ENCODE measurements around the gene EXOC4. TPM values are rescaled to one million over a fixed set of nuclear protein-coding genes. Genes with fewer than 3 reads are reported as not detected.

The EXOC4 gene
- polyA plus RNA-seq, 3 donors, result 17.9 to 28.0 (median 22.3) TPM

DNA sequence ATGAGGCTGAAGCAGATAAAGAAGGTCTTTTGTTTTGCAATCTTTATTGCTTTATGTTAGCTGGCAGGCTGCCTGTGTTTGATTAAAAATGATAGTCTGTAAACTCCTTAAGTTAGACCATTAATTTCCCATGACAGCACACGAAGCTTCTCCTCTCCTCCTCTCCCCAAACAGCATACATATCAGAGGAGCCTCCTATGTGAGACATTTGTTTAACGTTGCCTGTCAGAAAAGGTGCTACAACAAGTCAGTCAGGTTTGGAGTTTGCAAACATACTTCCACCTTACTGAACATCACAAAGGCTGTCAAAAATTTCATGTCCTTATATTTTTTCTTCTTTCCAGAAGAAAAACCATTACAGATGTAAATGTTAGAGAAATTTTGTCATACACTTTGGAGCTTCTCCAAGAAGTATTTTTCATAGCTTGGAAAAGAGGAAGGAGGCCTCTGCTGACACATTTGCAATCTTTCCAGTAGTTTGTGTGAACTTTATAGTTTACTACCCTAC lies 393.1 kb downstream of the EXOC4 start:
- 12 to 34% (median 20%) methylated on average over 2 of the region's 2 CpGs for WGBS, 3 donors
- H3K27ac ChIP-seq (ENCODE audit: low read depth, low read length), result no peak overlapping the region

DNA sequence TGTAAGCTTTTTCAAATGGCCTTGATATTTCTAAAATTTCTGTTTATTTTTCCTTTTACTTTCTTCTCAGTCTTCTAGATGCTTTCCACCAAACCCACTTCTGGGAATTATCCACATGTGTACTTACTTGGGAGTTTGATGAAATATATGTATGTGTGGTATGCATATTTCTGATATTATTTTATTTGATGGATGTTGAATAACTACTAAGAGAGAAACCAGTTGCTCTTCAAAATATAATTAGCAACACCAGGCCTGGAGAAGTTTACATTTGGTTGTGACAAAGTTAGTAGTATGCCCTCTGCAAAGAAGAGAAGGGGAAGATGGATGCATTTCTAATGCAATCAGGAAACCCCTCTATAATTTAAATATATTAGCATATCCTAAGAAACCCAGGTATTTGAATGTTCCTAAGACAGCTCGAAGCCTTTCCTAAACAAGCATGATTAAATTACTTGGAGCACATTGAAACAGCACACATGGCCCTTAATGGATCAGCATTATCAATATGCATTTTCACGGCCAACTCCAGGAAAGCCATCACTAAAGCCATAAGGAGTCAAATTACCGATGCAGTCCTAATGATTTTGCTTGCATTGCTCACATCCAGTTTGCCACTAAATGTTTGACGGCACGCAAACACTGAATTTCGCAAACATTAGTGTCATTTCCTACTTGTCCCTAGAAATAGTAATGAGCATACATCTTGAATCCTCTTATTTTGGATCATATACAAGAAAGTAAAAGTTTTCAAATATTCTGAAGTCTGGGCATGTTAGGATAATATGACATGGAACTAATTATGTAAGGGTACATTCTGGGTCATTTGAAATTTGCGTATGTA lies 393.8 kb downstream of the EXOC4 start:
- no peak overlapping the region for H3K27ac ChIP-seq (ENCODE audit: low read depth, low read length)
- 78 to 96% (median 85%) methylated on average over 7 of the region's 7 CpGs for WGBS, 3 donors

GRCh38 chr7:133649593-133649992 lies 396.7 kb downstream of the EXOC4 start:
- H3K27ac ChIP-seq (ENCODE audit: low read depth, low read length), result no peak overlapping the region
- 73 to 94% (median 91%) methylated on average over 1 of the region's 1 CpG for WGBS, 3 donors

DNA sequence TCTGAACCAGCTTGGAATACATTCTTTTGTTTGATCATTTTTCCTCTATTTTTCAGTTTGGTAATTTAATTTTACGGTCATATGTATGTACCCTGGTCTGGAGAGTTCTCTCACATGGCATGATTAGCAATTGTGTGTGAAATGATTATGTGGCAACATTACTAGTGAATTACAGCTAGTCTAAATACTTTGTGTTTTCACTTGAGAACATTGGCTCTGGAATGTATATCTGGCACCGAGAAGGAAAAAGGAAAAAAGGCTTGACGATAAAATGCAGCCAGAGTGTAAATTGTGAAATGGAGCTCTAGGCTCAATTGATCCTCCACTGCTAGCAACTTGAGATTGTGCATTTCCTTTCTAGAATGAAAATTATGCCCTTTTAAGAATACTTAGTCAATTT lies 397.2 kb downstream of the EXOC4 start:
- H3K27ac ChIP-seq (ENCODE audit: low read depth, low read length), result no peak overlapping the region
- 44 to 59% (median 49%) methylated on average over 3 of the region's 3 CpGs for WGBS, 3 donors

- no peak overlapping the region for H3K27ac ChIP-seq (ENCODE audit: low read depth, low read length)
- WGBS, 3 donors, result 50 to 84% (median 53%) methylated on average over 5 of the region's 5 CpGs
Measured at GRCh38 chr7:133650487-133651300, 397.8 kb downstream of the EXOC4 start.

GRCh38 chr7:133652547-133652946 lies 399.7 kb downstream of the EXOC4 start:
- no peak overlapping the region for H3K27ac ChIP-seq (ENCODE audit: low read depth, low read length)
- WGBS, 3 donors, result 78 to 88% (median 85%) methylated on average over 3 of the region's 3 CpGs

DNA sequence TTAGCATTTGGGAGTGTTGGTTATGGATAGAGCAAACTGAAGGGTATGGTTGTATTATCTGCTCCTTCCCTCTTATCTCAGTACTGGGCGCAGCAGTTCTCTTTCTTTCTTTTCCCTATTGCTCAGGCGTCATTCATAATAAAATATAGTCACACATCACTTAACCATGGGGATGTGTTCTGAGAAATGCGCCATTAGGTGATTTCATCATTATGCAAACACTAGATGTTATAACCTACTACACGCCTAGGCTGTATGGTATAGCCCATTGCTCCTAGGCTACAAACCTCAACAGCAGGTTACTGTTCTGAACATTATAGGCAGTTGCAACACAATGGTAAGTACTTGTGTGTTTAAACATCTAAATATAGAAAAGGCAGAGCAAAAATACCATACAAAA lies 401.7 kb downstream of the EXOC4 start:
- 91 to 98% (median 97%) methylated on average over 4 of the region's 4 CpGs for WGBS, 3 donors
- no peak overlapping the region for H3K27ac ChIP-seq (ENCODE audit: low read depth, low read length)

DNA sequence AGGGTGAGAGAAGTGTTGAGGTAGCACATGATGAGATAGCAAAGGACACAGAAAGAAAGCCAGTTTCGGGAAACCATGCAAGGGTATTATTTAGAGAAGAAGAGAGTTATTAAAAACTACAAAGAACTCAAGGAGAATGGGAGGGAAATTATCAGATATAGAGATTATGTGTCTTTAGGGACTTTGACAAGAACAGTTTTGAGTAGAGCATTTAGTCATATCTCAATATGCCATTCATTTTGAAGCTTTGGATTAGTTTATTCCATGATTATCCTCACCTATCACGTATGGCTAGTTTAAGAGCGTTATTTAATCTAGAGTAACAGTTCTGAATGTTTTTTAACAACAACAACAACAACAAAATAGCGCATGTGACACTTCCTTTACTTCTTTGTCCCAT lies 409.4 kb downstream of the EXOC4 start:
- WGBS, 3 donors, result 94 to 99% (median 98%) methylated on average over 4 of the region's 4 CpGs
- no peak overlapping the region for H3K27ac ChIP-seq (ENCODE audit: low read depth, low read length)

DNA sequence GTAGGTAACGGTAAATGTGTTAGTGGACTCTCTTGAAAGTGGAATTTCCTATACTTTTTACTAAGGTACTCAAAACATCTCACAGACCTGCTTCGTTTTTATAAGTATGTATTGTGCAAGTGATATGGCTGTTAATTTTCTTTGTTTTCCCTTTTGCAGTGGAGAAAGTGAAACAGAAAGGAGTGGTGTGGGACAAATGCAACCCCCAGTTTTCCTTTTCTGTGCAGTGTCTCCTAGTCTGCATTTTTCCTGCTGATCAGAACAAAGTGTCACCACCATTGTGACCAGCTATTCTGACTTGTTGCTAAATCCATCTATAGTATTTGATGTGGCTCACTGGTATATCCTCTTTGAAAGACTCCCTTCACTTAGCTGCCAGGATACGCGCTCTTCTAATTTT lies 410.0 kb downstream of the EXOC4 start:
- 88 to 95% (median 92%) methylated on average over 4 of the region's 4 CpGs for WGBS, 3 donors
- no peak overlapping the region for H3K27ac ChIP-seq (ENCODE audit: low read depth, low read length)

DNA sequence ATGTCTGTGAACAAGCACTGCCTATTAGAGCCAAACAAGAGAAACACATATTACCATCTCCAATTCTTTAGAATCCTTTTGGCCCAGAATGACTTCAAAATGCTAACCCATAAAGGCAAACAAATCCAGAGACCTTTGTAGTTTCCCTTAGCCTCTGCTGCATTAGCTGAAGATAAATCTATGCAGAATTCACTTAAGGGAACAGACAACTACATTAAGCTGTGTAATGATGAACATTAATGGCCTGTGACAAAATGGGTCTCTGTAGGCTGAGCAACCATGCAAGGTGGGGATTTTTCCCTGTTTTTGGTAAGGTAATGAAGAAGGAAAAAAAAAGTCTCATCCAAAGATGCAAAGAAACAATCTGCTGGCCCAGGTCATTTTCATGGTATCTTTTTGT lies 411.6 kb downstream of the EXOC4 start:
- no peak overlapping the region for H3K27ac ChIP-seq (ENCODE audit: low read depth, low read length)

DNA sequence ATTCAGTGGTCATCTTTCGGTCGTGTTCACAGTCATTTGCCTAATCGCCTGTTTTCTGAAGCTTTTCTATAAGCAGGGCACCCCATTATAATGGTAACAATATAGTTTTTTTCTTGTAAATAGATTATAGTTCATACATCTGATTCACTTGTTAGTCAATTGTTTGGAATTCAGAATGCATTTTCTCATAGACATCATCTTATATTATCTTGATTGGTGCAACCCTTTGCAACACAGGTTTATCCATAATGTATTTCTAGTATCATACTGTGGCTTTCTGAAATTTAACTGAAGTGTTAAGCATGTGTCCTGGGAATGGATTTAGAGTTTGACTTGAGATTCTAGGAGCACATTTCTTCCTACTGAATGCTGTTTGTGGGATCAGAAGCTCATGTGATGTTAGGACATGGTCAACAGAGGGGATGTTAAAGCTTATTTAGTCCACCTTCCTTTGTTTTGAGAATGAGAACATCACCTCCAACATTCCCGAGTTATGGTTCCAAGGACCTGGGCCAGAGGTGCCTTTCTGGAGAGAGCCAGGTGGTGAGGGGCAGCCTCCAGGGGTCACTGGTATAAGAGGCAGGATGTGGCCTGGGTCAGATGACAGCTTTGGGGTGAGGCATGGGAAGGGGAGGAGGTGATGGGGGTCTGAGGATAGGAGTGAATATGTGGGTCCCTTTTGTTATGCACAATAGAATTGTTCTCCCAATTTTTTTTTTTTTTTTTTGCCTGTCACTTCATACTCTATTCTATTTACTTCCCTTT lies 415.6 kb downstream of the EXOC4 start:
- H3K27ac ChIP-seq (ENCODE audit: low read depth, low read length), result no peak overlapping the region
- WGBS, 3 donors, result 96 to 97% (median 96%) methylated on average over 4 of the region's 4 CpGs

DNA sequence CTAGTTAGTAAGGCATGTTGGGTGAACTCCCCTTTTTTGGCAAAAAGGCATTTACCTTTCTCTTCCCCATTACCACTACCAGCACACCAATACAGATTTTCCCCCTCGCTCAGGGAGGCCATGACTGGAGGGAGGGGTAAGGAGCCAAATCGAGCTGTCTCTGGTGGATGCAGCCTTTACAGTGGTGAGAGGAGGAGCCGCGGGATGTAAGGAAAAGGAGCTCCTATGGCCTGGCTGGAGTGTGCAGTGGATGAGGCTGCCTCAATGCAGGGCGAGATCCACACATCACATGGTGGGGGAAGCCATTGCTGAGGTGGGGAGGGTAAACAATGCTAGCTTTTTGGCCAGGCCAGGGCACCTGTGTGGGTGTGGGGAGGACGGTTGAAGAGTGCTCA lies 416.2 kb downstream of the EXOC4 start:
- H3K27ac ChIP-seq (ENCODE audit: low read depth, low read length), result no peak overlapping the region
- 80 to 96% (median 88%) methylated on average over 6 of the region's 6 CpGs for WGBS, 3 donors

DNA sequence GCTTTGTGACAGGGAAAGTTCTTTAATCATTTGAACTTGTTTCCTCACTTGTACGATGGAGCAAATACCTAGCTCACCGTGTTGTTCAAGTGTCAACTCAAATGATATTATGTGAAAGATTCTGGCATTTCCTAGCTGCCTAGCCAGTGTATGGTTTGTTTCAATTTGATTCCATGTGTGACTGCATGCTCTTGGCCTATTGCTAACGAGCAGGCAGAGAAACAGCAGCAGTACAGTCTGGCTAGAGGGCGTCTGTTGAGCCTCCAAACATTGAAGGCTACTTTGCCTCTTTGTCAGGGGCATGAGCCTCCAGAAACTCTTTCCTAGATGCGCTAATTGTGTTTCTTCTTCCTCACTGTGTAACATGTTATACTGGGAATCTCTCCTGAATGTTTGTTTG lies 417.4 kb downstream of the EXOC4 start:
- H3K27ac ChIP-seq (ENCODE audit: low read depth, low read length), result no peak overlapping the region
- 83 to 95% (median 91%) methylated on average over 5 of the region's 5 CpGs for WGBS, 3 donors

GRCh38 chr7:133672866-133673265 lies 420.0 kb downstream of the EXOC4 start:
- WGBS, 3 donors, result 87 to 96% (median 95%) methylated on average over 1 of the region's 1 CpG
- H3K27ac ChIP-seq (ENCODE audit: low read depth, low read length), result no peak overlapping the region

GRCh38 chr7:133674079-133674763 lies 421.3 kb downstream of the EXOC4 start:
- WGBS, 3 donors, result 90 to 95% (median 93%) methylated on average over 2 of the region's 2 CpGs
- no peak overlapping the region for H3K27ac ChIP-seq (ENCODE audit: low read depth, low read length)

GRCh38 chr7:133675510-133676218 lies 422.8 kb downstream of the EXOC4 start:
- WGBS, 3 donors, result 92 to 98% (median 94%) methylated on average over 8 of the region's 8 CpGs
- no peak overlapping the region for H3K27ac ChIP-seq (ENCODE audit: low read depth, low read length)

- no peak overlapping the region for H3K27ac ChIP-seq (ENCODE audit: low read depth, low read length)
- 75 to 90% (median 89%) methylated on average over 2 of the region's 2 CpGs for WGBS, 3 donors
Measured at GRCh38 chr7:133676805-133677370, 424.0 kb downstream of the EXOC4 start.
